ENCODE data around the gene FOXP2.

The FOXP2 gene

GRCh38 chr7:114466917-114467316, 52.3 kb downstream of the FOXP2 start:
- no peak for DNase-seq (ENCODE audit: low spot score)
- no peak for TF ChIP-seq CTCF (IDR thresholded peaks at IDR 0.05; ENCODE audit: extremely low read depth, insufficient read depth, missing control alignments)
- in situ Hi-C loops (cut with MboI; ENCODE audit: low pct_unique_long_range_greater_than_20kb, low sequenced_read_pairs, unreplicated experiment), result no loop called here

- no peak for TF ChIP-seq CTCF (IDR thresholded peaks at IDR 0.05; ENCODE audit: extremely low read depth, insufficient read depth, missing control alignments)
- in situ Hi-C loops (cut with MboI; ENCODE audit: low pct_unique_long_range_greater_than_20kb, low sequenced_read_pairs, unreplicated experiment), result no loop called here
- no peak for DNase-seq (ENCODE audit: low spot score)
Measured at GRCh38 chr7:114468844-114469243, 54.2 kb downstream of the FOXP2 start.

GRCh38 chr7:114472896-114473512, 58.4 kb downstream of the FOXP2 start:
- TF ChIP-seq CTCF (IDR thresholded peaks at IDR 0.05; ENCODE audit: extremely low read depth, insufficient read depth, missing control alignments), result no peak
- in situ Hi-C loops (cut with MboI; ENCODE audit: low pct_unique_long_range_greater_than_20kb, low sequenced_read_pairs, unreplicated experiment), result no loop called here
- no peak for DNase-seq (ENCODE audit: low spot score)

GRCh38 chr7:114478384-114478783, 63.8 kb downstream of the FOXP2 start:
- no peak for TF ChIP-seq CTCF (IDR thresholded peaks at IDR 0.05; ENCODE audit: extremely low read depth, insufficient read depth, missing control alignments)
- no peak for DNase-seq (ENCODE audit: low spot score)
- in situ Hi-C loops (cut with MboI; ENCODE audit: low pct_unique_long_range_greater_than_20kb, low sequenced_read_pairs, unreplicated experiment), result no loop called here

GRCh38 chr7:114481999-114482398, 67.4 kb downstream of the FOXP2 start:
- in situ Hi-C loops (cut with MboI; ENCODE audit: low pct_unique_long_range_greater_than_20kb, low sequenced_read_pairs, unreplicated experiment), result no loop called here
- no peak for TF ChIP-seq CTCF (IDR thresholded peaks at IDR 0.05; ENCODE audit: extremely low read depth, insufficient read depth, missing control alignments)
- DNase-seq (ENCODE audit: low spot score), result no peak

GRCh38 chr7:114484226-114484625, 69.6 kb downstream of the FOXP2 start:
- in situ Hi-C loops (cut with MboI; ENCODE audit: low pct_unique_long_range_greater_than_20kb, low sequenced_read_pairs, unreplicated experiment), result no loop called here
- TF ChIP-seq CTCF (IDR thresholded peaks at IDR 0.05; ENCODE audit: extremely low read depth, insufficient read depth, missing control alignments), result no peak
- no peak for DNase-seq (ENCODE audit: low spot score)

All from GM13977 (cell line).